Activated CD8-positive, alpha-beta memory T cell treated with anti-CD3 and anti-CD28 coated beads, Interleukin-2, amount 50 U/mL, for 1 hour (primary cell): ENCODE results near the gene VWA5B1.
"Not testable (repeated sequence)": the region's sequence is repeated elsewhere in the genome, so short reads cannot be mapped to it uniquely, and the experiment has no call there.

Experiments used
- DNase-seq: peaks from one replicate; pipeline ENCODE4 v3.0.0-alpha.2; 2020; ENCODE audit errors: extremely low read depth

Gene VWA5B1, protein sequence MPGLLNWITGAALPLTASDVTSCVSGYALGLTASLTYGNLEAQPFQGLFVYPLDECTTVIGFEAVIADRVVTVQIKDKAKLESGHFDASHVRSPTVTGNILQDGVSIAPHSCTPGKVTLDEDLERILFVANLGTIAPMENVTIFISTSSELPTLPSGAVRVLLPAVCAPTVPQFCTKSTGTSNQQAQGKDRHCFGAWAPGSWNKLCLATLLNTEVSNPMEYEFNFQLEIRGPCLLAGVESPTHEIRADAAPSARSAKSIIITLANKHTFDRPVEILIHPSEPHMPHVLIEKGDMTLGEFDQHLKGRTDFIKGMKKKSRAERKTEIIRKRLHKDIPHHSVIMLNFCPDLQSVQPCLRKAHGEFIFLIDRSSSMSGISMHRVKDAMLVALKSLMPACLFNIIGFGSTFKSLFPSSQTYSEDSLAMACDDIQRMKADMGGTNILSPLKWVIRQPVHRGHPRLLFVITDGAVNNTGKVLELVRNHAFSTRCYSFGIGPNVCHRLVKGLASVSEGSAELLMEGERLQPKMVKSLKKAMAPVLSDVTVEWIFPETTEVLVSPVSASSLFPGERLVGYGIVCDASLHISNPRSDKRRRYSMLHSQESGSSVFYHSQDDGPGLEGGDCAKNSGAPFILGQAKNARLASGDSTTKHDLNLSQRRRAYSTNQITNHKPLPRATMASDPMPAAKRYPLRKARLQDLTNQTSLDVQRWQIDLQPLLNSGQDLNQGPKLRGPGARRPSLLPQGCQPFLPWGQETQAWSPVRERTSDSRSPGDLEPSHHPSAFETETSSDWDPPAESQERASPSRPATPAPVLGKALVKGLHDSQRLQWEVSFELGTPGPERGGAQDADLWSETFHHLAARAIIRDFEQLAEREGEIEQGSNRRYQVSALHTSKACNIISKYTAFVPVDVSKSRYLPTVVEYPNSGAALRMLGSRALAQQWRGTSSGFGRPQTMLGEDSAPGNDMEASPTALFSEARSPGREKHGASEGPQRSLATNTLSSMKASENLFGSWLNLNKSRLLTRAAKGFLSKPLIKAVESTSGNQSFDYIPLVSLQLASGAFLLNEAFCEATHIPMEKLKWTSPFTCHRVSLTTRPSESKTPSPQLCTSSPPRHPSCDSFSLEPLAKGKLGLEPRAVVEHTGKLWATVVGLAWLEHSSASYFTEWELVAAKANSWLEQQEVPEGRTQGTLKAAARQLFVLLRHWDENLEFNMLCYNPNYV

DNA sequence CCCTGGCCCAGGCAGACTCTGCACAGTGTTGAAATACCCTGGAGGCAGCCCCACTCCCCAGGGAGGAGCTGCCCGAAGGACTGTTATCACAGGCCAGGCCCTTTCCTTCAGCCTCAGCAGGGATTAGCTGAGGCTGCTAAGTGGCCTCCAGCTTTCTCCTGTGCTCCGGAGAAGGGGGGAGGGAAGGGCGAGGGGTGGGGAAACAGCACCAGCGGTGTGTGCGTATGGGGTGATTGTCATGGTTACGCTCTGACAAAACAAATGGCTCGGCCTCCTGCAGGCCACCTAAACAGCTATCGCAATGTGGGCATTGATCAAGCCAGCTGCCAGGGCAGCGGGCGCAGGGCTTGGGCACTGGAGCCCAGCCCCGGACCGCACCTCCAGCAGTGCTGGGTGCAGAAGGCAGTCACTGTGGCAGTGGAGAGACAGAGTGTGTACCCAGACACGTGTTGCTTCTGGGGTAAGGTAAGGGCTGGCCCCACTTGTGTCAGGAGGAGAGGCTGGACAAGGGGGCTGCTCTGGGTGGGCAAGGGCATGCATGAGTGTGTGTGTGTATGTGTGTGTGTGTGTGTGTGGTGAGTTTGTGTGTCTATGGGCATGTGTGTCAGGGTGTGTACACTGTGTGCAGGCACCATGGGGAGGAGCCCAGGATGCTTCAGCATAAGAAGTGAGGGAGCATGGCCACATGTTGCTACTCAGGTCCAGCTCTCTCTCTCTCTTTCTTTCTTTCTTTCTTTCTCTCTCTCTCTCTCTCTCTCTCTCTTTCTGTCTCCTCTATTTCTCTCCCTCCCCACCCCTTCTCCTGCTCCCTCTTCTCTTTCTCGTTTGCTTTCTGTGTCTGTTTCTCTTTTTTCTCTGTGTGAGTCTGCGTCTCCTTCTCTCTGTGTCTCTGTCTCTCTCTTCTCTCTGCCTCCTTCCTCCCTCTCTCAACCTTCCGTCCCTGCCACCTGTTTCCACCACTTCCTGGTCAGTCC is at the start of gene VWA5B1:
TSS of gene VWA5B1 (plus strand) at position 252 of the 974 bp plus-strand sequence. CDS start 19,727 bp downstream, outside the sequence.
- no peak for DNase-seq

DNA sequence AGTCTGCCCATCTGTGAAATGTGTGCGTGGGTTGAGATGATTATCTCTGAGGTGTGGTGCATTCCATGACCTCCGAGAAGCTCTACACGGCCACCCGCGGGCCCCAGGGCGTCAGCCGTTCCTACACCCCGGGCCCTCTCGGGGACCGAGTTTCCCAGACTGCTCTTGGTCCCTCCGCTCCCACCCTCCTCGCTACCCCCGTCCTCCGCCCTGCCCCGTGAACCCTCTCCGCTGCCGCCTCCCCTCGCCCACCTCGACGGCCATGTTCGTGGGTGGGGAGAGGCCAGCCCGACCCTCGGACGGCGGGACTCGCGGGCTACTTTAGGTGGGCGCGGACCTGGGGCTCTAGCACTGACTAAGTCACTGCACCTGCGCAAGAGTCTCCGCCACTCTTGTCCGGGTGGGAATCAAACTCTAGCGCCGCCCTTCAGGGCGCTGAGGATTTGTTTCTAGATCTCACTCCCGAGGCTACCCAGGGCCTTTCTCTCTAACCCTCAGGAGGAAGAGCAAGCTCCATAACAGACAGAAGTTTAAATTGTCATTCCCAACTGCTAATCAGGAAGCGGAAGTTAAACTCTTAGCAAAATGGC is 47.7 kb upstream of the VWA5B1 start:
- no peak for DNase-seq

DNA sequence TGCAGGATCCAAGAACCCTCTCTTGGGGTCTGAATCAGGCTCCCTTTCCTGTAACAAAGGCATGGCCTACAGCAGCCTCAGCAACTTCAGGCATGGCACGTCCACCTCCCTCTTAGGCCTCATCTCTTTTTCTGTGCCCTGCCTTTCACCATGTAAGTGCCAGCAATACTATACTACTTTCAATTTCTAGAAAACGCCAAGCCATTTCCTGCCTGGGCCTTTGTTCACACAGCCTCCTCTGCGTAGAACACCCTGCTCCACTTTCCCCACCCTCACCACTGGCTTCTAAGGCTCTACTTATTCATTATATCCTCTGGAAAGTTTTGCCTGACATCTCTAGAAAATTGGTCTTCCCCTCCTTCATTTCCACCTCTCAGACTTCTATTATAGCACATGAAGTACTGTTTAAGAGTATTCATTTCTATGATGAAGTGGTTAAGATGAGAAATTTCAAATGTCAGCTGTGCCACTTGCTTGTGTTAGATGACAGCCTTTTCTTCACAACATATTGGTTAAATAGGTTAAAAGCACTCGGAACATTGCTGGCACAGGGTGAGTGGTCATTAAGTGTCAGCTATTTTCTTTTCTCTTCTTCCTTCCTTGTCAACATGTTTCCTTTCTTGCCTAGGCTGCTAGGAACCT is 41.6 kb upstream of the VWA5B1 start:
- no peak for DNase-seq

- no peak for DNase-seq
Observed at GRCh38 chr1:20250340-20250989, 40.2 kb upstream of the VWA5B1 start.

DNA sequence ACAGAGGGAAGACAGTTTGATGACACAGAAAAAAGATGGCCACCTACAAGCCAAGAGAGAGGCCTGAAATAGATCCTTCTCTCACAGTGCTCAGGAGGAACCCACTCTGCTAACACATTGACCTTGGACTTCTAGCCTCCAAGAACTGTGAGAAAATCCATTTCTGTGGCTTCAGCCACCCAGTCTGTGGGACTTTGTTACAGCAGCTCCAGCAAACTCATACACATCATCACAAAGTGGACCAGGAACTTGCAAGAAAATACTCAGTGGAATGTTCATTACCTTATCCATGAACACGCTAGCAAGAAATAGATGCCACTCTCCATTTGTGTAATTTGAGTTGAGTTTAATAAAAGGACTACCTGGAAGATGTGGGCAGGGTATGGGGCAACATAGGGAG is 38.1 kb upstream of the VWA5B1 start:
- no peak for DNase-seq

DNA sequence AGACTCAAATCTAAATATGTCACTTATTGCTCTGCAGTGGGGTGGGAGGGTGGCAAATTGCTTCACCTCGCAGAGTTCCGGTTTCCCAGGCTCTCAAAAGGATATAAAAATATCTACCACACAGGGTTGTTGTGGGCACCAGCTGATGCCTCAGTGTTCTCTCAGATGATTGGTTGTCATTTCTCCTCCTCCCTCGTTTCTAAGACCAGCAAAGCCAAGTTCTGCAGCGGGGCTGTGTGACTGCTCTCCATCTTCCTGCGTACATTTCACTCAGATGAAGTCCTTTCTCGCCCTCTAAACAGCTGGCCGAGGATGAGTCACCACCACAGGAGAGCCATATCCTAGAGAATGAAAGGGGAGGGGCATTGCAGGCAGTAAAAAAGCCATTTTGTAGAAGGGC is 35.0 kb upstream of the VWA5B1 start:
- no peak for DNase-seq

- no peak for DNase-seq
Observed at GRCh38 chr1:20259646-20260045, 31.0 kb upstream of the VWA5B1 start.

- no peak for DNase-seq
Observed at GRCh38 chr1:20261095-20261494, 29.6 kb upstream of the VWA5B1 start.

DNA sequence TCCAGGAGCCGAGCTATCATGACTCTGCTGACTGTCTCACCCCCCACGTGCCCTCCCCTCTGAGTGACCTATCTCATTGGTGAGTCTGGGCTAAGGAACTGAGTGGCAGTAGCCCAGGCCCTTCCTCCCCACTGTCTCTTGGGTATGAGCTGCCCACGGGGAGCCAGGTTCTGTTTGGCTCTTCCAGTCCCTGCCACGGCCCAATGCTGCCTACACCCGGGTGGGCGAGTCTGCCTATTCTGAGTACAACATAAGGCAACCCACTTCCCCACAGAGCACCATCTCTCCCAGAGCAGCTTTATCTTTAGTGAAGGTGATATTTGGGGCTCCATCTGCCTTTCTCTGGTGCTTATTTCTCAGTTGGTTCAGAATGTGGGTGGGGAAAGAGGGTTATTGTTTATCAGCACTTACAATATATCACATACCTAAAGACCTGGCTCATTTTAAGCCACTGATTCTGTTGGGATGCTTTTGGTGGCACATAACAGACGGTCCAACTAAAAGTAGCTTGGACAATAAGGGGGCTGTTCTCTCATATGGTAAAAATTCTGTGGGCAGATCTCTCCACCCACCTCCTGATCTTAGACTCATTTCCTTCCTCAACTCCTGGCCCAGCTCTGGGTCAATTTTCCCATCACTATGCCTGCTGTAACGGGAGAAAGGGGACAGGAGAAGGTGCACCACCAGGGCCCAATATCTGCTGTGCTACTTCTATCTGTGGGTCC is 27.7 kb upstream of the VWA5B1 start:
- no peak for DNase-seq

- DNase-seq: no peak
Observed at GRCh38 chr1:20265250-20265649, 25.4 kb upstream of the VWA5B1 start.

DNA sequence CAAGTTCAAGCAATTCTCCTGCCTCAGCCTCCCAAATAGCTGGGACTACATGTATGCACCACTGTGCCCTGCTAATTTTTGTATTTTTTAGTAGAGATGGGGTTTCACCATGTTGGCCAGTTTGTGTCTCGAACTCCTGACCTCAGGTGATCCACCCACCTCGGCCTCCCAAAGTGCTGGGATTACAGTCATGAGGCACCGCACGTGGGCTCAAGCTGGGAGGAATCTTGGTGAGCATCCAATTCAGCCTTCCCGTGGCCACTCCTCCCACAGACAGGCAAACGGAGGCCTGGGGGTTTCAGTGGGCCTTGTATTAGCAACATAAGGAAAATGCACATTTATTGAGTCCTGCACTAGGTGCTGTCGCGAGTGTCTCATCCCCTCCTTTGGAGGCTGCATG is 24.5 kb upstream of the VWA5B1 start:
- no peak for DNase-seq

GRCh38 chr1:20266642-20267041 is 24.0 kb upstream of the VWA5B1 start:
- DNase-seq: no peak

- DNase-seq: no peak
Observed at GRCh38 chr1:20271498-20272400, 18.9 kb upstream of the VWA5B1 start.

DNA sequence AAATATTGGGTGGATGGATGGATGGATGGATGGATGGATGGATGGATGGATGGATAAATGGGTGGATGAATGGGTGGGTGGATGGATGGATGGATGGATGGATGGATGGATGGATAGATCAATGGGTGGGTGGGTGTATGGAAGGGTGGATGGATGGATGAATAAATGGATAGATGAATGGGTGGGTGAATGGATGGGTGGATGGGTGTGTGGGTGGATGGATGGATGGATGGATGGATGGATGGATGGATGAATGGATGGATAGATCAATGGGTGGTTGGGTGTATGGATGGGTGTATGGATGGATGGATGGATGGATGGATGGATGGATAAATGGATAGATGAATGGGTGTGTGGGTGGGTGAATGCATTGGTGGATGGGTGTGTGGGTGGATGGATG is 17.0 kb upstream of the VWA5B1 start:
- DNase-seq: not testable (repeated sequence)

DNA sequence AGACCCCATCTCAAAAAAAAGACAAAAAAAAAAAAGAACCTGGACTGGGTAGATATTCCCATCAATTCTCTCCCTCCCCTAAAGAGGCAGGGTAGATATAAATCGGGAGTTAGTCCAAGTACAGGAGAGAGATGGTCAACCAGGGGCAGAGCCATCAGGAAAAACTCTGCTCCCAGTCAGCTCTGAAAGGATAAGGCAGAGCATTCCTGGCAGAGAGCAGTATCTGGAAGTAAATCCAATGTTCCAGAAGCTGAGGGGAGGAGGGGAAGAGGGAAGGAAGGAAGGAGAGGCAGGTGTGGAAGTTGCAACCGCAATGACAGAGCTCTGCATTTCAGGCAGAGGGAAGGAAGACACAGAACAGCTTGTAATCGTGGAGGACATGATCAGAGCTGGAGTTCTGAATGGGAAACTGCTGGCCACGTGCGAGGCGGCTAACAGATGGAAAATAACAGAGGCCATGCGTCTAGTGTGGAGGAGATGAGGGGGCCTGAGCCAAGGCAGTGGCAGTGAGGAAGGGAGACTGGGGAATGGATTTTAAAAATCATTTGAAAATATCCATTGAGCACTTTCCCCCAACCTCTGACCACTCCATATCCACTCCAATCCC is 15.3 kb upstream of the VWA5B1 start:
- no peak for DNase-seq

DNA sequence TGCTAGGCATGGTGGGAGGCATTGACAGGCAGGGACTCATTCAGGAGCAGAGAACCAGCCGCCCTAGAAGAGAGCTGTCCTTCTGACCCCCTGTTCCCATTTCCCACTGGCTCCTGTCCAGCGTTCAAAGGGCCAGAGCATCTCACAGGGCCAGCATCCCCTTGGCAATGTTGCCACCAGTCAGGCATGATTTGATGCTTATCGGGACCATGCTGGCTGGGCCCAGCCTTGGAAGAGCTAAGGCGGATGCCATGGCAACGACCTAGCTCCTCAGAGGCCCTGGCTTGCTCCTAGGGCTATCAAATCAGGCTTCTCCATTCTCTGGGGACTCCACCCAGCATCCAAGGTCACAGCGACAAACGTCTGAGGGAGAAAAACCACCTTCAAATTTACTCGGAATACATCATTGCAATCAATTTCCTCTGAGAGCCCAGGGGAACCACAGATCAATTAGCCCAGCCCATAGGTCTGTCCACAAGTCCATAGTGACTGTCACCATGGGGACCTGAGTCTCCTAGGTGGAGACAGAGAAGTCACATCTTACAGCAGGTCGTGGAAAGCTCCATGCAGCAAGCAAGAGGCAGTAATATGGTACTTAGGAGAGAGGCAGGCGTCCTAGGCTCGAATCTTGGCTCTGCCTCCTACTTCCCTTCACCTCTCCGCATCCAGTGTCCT is 14.1 kb upstream of the VWA5B1 start:
- DNase-seq: no peak

DNA sequence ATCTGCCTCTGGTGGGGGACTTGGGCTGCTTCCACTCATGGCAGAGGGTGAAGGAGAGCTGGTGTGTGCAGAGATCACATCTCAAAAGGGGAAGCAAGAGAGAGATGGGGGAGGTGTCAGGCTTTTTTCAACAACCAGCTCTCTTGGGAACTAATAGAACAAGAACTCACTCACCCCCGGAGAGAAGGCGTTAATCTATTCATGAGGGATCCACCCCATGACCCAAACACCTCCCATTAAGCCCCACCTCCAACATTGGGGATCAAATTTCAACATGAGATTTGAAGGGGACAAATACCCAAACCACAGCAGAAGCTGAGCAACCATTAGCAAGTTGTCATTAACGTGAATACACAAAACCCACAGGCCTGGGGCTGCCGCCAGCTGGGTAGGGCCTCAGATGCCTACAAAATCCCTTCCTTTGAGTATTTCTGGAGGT is 12.0 kb upstream of the VWA5B1 start:
- DNase-seq: no peak
